NCI-H2171 (cell line): ENCODE data around the gene GBX1.

Experiments
- DNase-seq: peaks from one replicate; lab custom pipeline; 2025; lab: John Stamatoyannopoulos, UW

GBX1 gene

GRCh38 chr7:151139791-151140190 lies 27.7 kb downstream of the GBX1 start:
- DNase-seq, result no peak

- no peak for DNase-seq
Measured at GRCh38 chr7:151139071-151139790, 28.3 kb downstream of the GBX1 start.

- no peak for DNase-seq
Measured at GRCh38 chr7:151138153-151138851, 29.2 kb downstream of the GBX1 start.

GRCh38 chr7:151137791-151138152 lies 29.7 kb downstream of the GBX1 start:
- DNase-seq, result no peak

GRCh38 chr7:151137076-151137675 lies 30.3 kb downstream of the GBX1 start:
- DNase-seq, result no peak

- no peak for DNase-seq
Measured at GRCh38 chr7:151135866-151136843, 31.3 kb downstream of the GBX1 start.

- no peak for DNase-seq
Measured at GRCh38 chr7:151135525-151135845, 32.0 kb downstream of the GBX1 start.

GRCh38 chr7:151134743-151135524 lies 32.6 kb downstream of the GBX1 start:
- no peak for DNase-seq

GRCh38 chr7:151133986-151134742 lies 33.3 kb downstream of the GBX1 start:
- DNase-seq, result no peak

GRCh38 chr7:151133266-151133985 lies 34.1 kb downstream of the GBX1 start:
- DNase-seq, result no peak

- no peak for DNase-seq
Measured at GRCh38 chr7:151132461-151133205, 34.9 kb downstream of the GBX1 start.

GRCh38 chr7:151131592-151132293 lies 35.8 kb downstream of the GBX1 start:
- no peak for DNase-seq

GRCh38 chr7:151131224-151131591 lies 36.3 kb downstream of the GBX1 start:
- DNase-seq, result no peak

- DNase-seq, result no peak
Measured at GRCh38 chr7:151130741-151131157, 36.7 kb downstream of the GBX1 start.

- DNase-seq, result no peak
Measured at GRCh38 chr7:151129960-151130591, 37.4 kb downstream of the GBX1 start.

GRCh38 chr7:151129117-151129959 lies 38.2 kb downstream of the GBX1 start:
- DNase-seq, result no peak

- no peak for DNase-seq
Measured at GRCh38 chr7:151128716-151129115, 38.8 kb downstream of the GBX1 start.
